IMR-90 (cell line): ENCODE data around the gene OSGIN1. TPM values are rescaled to one million over a fixed set of nuclear protein-coding genes. Genes with fewer than 3 reads are reported as not detected.

Experiments
- ATAC-seq: fragments of 200-7000 bp; cut with Tn5 transposase; 2 replicates; pipeline ENCODE4 v1.9.1; 2020; ENCODE audit warnings: low read depth, mild to moderate bottlenecking, moderate library complexity
- BruUV-seq: library from RNA; stranded (reverse); fragments of 400-500 nt; replicated peaks from 2 replicates; lab custom pipeline; 2021; lab: Mats Ljungman, UMichigan
- CTCF ChIA-PET: fragments of 300-600 bp; formaldehyde crosslinking; extraction: SDS; loops from one replicate; lab custom pipeline; 2021; ENCODE audit warnings: antibody characterized with exemption; lab: Yijun Ruan, JAX
- POLR2A ChIA-PET: fragments of 300-600 bp; sonication (Branson Sonifier 250); formaldehyde crosslinking; loops from one replicate; lab custom pipeline; 2022; ENCODE audit warnings: antibody characterized with exemption; ENCODE audit not compliant: unreplicated experiment; lab: Charles Lee
- DNase-seq: peaks from one replicate; pipeline ENCODE4 v3.0.0; 2013
- H2AFZ ChIP-seq: replicated peaks from 2 replicates; pipeline ENCODE3; 2013; ENCODE audit warnings: low read length, mild to moderate bottlenecking; ENCODE audit not compliant: poor library complexity
- H2AK5ac ChIP-seq: 2 replicates; pipeline ENCODE4 v1.6.1; 2013; ENCODE audit warnings: low read depth, low read length, inconsistent platforms
- H2AK9ac ChIP-seq: replicated peaks from 2 replicates; pipeline ENCODE3; 2013; ENCODE audit warnings: mild to moderate bottlenecking, low read depth, low read length, moderate library complexity; ENCODE audit not compliant: poor library complexity
- H2BK120ac ChIP-seq: 2 replicates; pipeline ENCODE4 v1.6.1; 2013; ENCODE audit warnings: low read depth, low read length, inconsistent platforms
- H2BK15ac ChIP-seq: 3 replicates; pipeline ENCODE4 v1.6.1; 2013; ENCODE audit warnings: low read depth, low read length, inconsistent platforms
- H2BK20ac ChIP-seq: 2 replicates; pipeline ENCODE4 v1.6.1; 2013; ENCODE audit warnings: low read depth, mild to moderate bottlenecking, inconsistent platforms, low read length, moderate library complexity
- H2BK5ac ChIP-seq: 2 replicates; pipeline ENCODE4 v1.6.1; 2013; ENCODE audit warnings: mild to moderate bottlenecking, low read depth, low read length, inconsistent platforms; ENCODE audit not compliant: poor library complexity, severe bottlenecking
- H3K14ac ChIP-seq: replicated peaks from 2 replicates; pipeline ENCODE4 v1.6.1; 2013; ENCODE audit warnings: low read depth, low read length, inconsistent platforms
- H3K18ac ChIP-seq: 2 replicates; pipeline ENCODE4 v1.6.1; 2013; ENCODE audit warnings: low read depth, low read length, control low read depth
- H3K23ac ChIP-seq: 2 replicates; pipeline ENCODE4 v1.6.1; 2013; ENCODE audit warnings: low read depth, low read length, inconsistent platforms
- H3K27ac ChIP-seq: 2 replicates; pipeline ENCODE4 v1.5.1; 2013; ENCODE audit warnings: mild to moderate bottlenecking, control low read depth, low read length; ENCODE audit not compliant: insufficient read depth
- H3K27me3 ChIP-seq: 2 replicates; pipeline ENCODE4 v1.6.1; 2013; ENCODE audit warnings: low read length; ENCODE audit not compliant: control insufficient read depth, insufficient read depth
- H3K36me3 ChIP-seq: 2 replicates; pipeline ENCODE4 v1.6.1; 2013; ENCODE audit warnings: low read length, mixed read lengths; ENCODE audit not compliant: control insufficient read depth, insufficient read depth
- H3K4ac ChIP-seq: 2 replicates; pipeline ENCODE4 v1.6.1; 2013; ENCODE audit warnings: low read depth, low read length, inconsistent platforms
- H3K4me1 ChIP-seq: 2 replicates; pipeline ENCODE4 v1.6.1; 2013; ENCODE audit warnings: low read length, mixed read lengths; ENCODE audit not compliant: control insufficient read depth, insufficient read depth
- H3K4me2 ChIP-seq: 2 replicates; pipeline ENCODE4 v1.6.1; 2013; ENCODE audit warnings: low read depth, mild to moderate bottlenecking, control low read depth, low read length, moderate library complexity
- H3K4me3 ChIP-seq: 2 replicates; pipeline ENCODE4 v1.5.1; 2013; ENCODE audit warnings: low read depth, mild to moderate bottlenecking, control low read depth, low read length, moderate library complexity; ENCODE audit not compliant: insufficient read depth
- H3K56ac ChIP-seq: 2 replicates; pipeline ENCODE4 v1.6.1; 2013; ENCODE audit warnings: low read length, inconsistent platforms; ENCODE audit not compliant: insufficient read depth; ENCODE audit errors: extremely low read depth
- H3K79me1 ChIP-seq, 2 experiments: 2 replicates each; pipeline ENCODE4 v1.6.1; 2013; ENCODE audit warnings: low read length in 2 of 2, inconsistent platforms in 1 of 2, low read depth in 1 of 2
- H3K9ac ChIP-seq: 2 replicates; pipeline ENCODE4 v1.6.1; 2013; ENCODE audit warnings: low read depth, low read length, control low read depth
- H3K9me1 ChIP-seq: 2 replicates; pipeline ENCODE4 v1.6.1; 2013; ENCODE audit warnings: low read length, inconsistent platforms; ENCODE audit not compliant: insufficient read depth
- H3K9me3 ChIP-seq: 2 replicates; pipeline ENCODE4 v1.6.1; 2013; ENCODE audit warnings: low read length; ENCODE audit not compliant: control insufficient read depth, insufficient read depth
- H4K20me1 ChIP-seq: 2 replicates; pipeline ENCODE4 v1.6.1; 2013; ENCODE audit warnings: low read length, inconsistent platforms; ENCODE audit not compliant: insufficient read depth
- H4K5ac ChIP-seq: 2 replicates; pipeline ENCODE4 v1.6.1; 2013; ENCODE audit warnings: mild to moderate bottlenecking, low read depth, low read length, control low read depth
- H4K8ac ChIP-seq, 2 experiments: 2 replicates each; pipeline ENCODE4 v1.6.1; 2013; ENCODE audit warnings: low read depth in 2 of 2, low read length in 2 of 2, control low read depth in 1 of 2, inconsistent platforms in 1 of 2
- H4K91ac ChIP-seq: 2 replicates; pipeline ENCODE4 v1.6.1; 2013; ENCODE audit warnings: low read depth, low read length, inconsistent platforms; ENCODE audit not compliant: insufficient read depth
- BHLHE40 ChIP-seq: fragments of 150-350 bp; IDR thresholded peaks from 2 replicates; pipeline ENCODE4 v1.6.1; 2016; ENCODE audit warnings: mild to moderate bottlenecking, low read depth, low read length
- CEBPB ChIP-seq: IDR thresholded peaks from 2 replicates; pipeline ENCODE4 v1.6.1; 2012; ENCODE audit warnings: low read depth, low read length, improper control_type of control experiment
- CHD1 ChIP-seq: IDR thresholded peaks from 2 replicates; pipeline ENCODE4 v1.6.1; 2012; ENCODE audit warnings: low read depth, low read length, improper control_type of control experiment
- FOS ChIP-seq: fragments of 150-350 bp; IDR thresholded peaks from 2 replicates; pipeline ENCODE4 v1.6.1; 2016; ENCODE audit warnings: low read depth, low read length
- MAFK ChIP-seq: IDR thresholded peaks from 2 replicates; pipeline ENCODE4 v1.6.1; 2012; ENCODE audit warnings: low read depth, low read length, improper control_type of control experiment
- MAZ ChIP-seq: IDR thresholded peaks from 2 replicates; pipeline ENCODE4 v1.6.1; 2012; ENCODE audit warnings: low read depth, mild to moderate bottlenecking, low read length, improper control_type of control experiment, moderate library complexity, borderline replicate concordance
- MXI1 ChIP-seq: IDR thresholded peaks from 2 replicates; pipeline ENCODE4 v1.6.1; 2012; ENCODE audit warnings: low read depth, mild to moderate bottlenecking, low read length, moderate library complexity, borderline replicate concordance
- NFE2L2 ChIP-seq: fragments of 150-350 bp; IDR thresholded peaks from 2 replicates; pipeline ENCODE4 v1.6.1; 2016; ENCODE audit warnings: low read depth, mild to moderate bottlenecking, low read length
- POLR2A ChIP-seq: IDR thresholded peaks from 2 replicates; pipeline ENCODE4 v1.6.1; 2012; ENCODE audit warnings: mild to moderate bottlenecking, low read depth, low read length
- RAD21 ChIP-seq: IDR thresholded peaks from 2 replicates; pipeline ENCODE4 v1.6.1; 2012; ENCODE audit warnings: low read length, improper control_type of control experiment
- RCOR1 ChIP-seq: IDR thresholded peaks from 2 replicates; pipeline ENCODE4 v1.6.1; 2012; ENCODE audit warnings: mild to moderate bottlenecking, low read length, improper control_type of control experiment; ENCODE audit not compliant: insufficient replicate concordance
- RFX5 ChIP-seq: IDR thresholded peaks from 2 replicates; pipeline ENCODE4 v1.8.0; 2012; ENCODE audit warnings: low read depth, mild to moderate bottlenecking, low read length, moderate library complexity
- SMC3 ChIP-seq: fragments of 150-350 bp; IDR thresholded peaks from 2 replicates; pipeline ENCODE4 v1.6.1; 2016; ENCODE audit warnings: low read depth, mild to moderate bottlenecking, antibody characterized with exemption, low read length, moderate library complexity
- WGBS, 2 experiments: methylation state at CpG; one replicate each; pipeline versions ENCODE4 v1.1.5 to v1.1.7; 2013; ENCODE audit warnings: missing lambda C conversion rate in 2 of 2; ENCODE audit not compliant: insufficient read length in 1 of 2; ENCODE audit errors: extremely low coverage in 2 of 2; 5-methylcytosine and 5-hydroxymethylcytosine counted together
- dilution Hi-C: fragments of 300-500 bp; cut with HindIII; formaldehyde crosslinking; loops from one replicate; pipeline ENCODE4 v1.14.3; 2018; ENCODE audit warnings: low sequenced_read_pairs; ENCODE audit not compliant: unreplicated experiment
- in situ Hi-C: fragments of 300-500 bp; cut with MboI; formaldehyde crosslinking; loops from 3 replicates; pipeline ENCODE4 v1.14.3; 2019; ENCODE audit warnings: low sequenced_read_pairs, inconsistent platforms, mixed read lengths
- intact Hi-C: fragments of 100-400 bp; cut with micrococcal nuclease; formaldehyde crosslinking; loops from 2 replicates; pipeline ENCODE4 v1.10.0; 2022
- polyA plus RNA-seq, 3 experiments: library from polyadenylated mRNA; depleted of rRNA; stranded (reverse); fragments of >200 nt; gene quantifications; 2 replicates each; pipeline ENCODE4 v1.2.3, GENCODE V29; 2012; ENCODE audit warnings: low replicate concordance in 1 of 3
- total RNA-seq: library from RNA; depleted of rRNA; stranded (reverse); fragments of >200 nt; gene quantifications from 2 replicates; pipeline ENCODE4 v1.2.3, GENCODE V29; 2012
- TF ChIP-seq, protein P1 (sequence below): fragments of 150-350 bp; IDR thresholded peaks from 2 replicates; pipeline ENCODE4 v1.6.1; 2016; ENCODE audit warnings: low read depth, mild to moderate bottlenecking, low read length, moderate library complexity, borderline replicate concordance
- TF ChIP-seq, protein P2 (sequence below): fragments of 150-350 bp; IDR thresholded peaks from 2 replicates; pipeline ENCODE4 v1.6.1; 2017; ENCODE audit warnings: mild to moderate bottlenecking, antibody characterized with exemption, low read length, low read depth
- TF ChIP-seq, protein P3 (sequence below): conservative IDR thresholded peaks from 2 replicates; pipeline ENCODE4 v1.5.1; 2012; ENCODE audit warnings: mild to moderate bottlenecking, low read depth, low read length, improper control_type of control experiment

Gene OSGIN1
- total and polyA plus RNA-seq, 2 of the 4 experiments (the other 2 are of a cell fraction) = 0.90 to 6.4 TPM

DNA sequence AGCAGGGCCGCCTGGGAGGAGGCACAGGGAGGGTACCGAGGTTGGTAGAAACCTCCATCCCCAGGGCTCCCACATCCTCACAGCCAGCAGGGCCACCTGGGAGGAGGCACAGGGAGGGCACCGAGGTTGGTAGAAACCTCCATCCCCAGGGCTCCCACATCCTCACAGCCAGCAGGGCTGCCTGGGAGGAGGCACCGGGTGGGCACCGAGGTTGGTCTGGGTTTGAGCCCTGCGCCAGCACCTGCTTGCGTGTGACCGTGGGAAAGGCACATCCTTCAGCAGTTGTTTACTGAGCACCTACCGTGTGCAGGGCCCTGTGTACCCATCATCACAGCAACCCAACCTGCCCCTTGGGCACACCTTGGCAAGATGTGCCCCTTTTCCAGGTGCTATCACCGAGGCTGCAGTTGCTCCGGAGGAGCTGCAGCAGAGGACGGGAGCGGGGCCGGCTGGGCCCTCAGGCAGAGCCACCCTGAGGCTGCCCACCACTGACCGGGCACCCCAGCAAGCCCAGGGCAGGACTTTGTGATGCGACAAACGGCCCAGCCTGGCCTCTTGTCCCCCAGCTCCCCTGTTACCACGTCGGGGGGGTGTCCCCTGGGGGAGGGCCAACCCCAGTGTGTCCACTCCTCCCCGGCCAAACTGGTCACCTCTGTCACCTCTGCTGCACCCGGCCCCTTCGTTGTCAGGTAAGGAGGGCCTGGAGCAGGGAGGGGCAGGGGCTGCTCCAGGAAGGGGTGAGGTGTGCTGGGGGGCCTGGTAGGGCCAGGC lies 22.1 kb upstream of the OSGIN1 start:
- no peaks in the 10 kb centered on the region for H3K9me1 ChIP-seq
- H3K27ac ChIP-seq = no peak overlapping the region
- H2AK9ac ChIP-seq = no peak overlapping the region
- ChIA-PET POLR2A (no interaction called here), CTCF (no interaction called here)
- H3K14ac ChIP-seq = no peak overlapping the region
- H4K8ac ChIP-seq = no peak overlapping the region
- no peak overlapping the region for H2BK120ac ChIP-seq
- no peak overlapping the region for H2AK5ac ChIP-seq
- no peaks in the 10 kb centered on the region; the same call in 1 of the 2 replicates for H3K27me3 ChIP-seq
- H4K5ac ChIP-seq = no peak overlapping the region
- H4K91ac ChIP-seq = no peak overlapping the region
- in situ Hi-C loops = no loop called here
- peaks cover 11% of the 10 kb centered on the region for H3K4me1 ChIP-seq
- 98% methylated on average over 10 of the region's 22 CpGs; no CpG with 5 or more reads in 1 of the 2 experiments for WGBS, 2 experiments
- no peak overlapping the region for H2AFZ ChIP-seq
- BruUV-seq = no TSS peak
- no peaks in the 10 kb centered on the region for H3K79me1 ChIP-seq
- no peak overlapping the region for H3K4me2 ChIP-seq
- no peak overlapping the region for H3K23ac ChIP-seq
- no peaks in the 10 kb centered on the region for H4K20me1 ChIP-seq
- no peak overlapping the region for H3K18ac ChIP-seq
- dilution Hi-C loops = no loop called here
- no peak overlapping the region for H2BK15ac ChIP-seq
- no peak overlapping the region for H3K9ac ChIP-seq
- DNase-seq (no peak), ATAC-seq (no peak)
- no peak overlapping the region for H3K4ac ChIP-seq
- TF ChIP-seq CEBPB = no peak
- TF ChIP-seq, protein P1, sequence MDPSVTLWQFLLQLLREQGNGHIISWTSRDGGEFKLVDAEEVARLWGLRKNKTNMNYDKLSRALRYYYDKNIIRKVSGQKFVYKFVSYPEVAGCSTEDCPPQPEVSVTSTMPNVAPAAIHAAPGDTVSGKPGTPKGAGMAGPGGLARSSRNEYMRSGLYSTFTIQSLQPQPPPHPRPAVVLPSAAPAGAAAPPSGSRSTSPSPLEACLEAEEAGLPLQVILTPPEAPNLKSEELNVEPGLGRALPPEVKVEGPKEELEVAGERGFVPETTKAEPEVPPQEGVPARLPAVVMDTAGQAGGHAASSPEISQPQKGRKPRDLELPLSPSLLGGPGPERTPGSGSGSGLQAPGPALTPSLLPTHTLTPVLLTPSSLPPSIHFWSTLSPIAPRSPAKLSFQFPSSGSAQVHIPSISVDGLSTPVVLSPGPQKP = no peak
- TF ChIP-seq POLR2A = no peak
- no peak for TF ChIP-seq RCOR1
- TF ChIP-seq BHLHE40 = no peak
- TF ChIP-seq SMC3 = no peak
- TF ChIP-seq RFX5 = no peak
- TF ChIP-seq, protein P2, sequence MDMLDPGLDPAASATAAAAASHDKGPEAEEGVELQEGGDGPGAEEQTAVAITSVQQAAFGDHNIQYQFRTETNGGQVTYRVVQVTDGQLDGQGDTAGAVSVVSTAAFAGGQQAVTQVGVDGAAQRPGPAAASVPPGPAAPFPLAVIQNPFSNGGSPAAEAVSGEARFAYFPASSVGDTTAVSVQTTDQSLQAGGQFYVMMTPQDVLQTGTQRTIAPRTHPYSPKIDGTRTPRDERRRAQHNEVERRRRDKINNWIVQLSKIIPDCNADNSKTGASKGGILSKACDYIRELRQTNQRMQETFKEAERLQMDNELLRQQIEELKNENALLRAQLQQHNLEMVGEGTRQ = no peak
- TF ChIP-seq MXI1 = no peak
- TF ChIP-seq MAFK = no peak
- TF ChIP-seq FOS = no peak
- no peak for TF ChIP-seq CHD1
- TF ChIP-seq MAZ = no peak
- TF ChIP-seq RAD21 = no peak
- TF ChIP-seq NFE2L2 = no peak
- TF ChIP-seq, protein P3, sequence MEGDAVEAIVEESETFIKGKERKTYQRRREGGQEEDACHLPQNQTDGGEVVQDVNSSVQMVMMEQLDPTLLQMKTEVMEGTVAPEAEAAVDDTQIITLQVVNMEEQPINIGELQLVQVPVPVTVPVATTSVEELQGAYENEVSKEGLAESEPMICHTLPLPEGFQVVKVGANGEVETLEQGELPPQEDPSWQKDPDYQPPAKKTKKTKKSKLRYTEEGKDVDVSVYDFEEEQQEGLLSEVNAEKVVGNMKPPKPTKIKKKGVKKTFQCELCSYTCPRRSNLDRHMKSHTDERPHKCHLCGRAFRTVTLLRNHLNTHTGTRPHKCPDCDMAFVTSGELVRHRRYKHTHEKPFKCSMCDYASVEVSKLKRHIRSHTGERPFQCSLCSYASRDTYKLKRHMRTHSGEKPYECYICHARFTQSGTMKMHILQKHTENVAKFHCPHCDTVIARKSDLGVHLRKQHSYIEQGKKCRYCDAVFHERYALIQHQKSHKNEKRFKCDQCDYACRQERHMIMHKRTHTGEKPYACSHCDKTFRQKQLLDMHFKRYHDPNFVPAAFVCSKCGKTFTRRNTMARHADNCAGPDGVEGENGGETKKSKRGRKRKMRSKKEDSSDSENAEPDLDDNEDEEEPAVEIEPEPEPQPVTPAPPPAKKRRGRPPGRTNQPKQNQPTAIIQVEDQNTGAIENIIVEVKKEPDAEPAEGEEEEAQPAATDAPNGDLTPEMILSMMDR = no peak
- H2BK5ac ChIP-seq = no peak overlapping the region
- no peak overlapping the region for H3K4me3 ChIP-seq
- no peak overlapping the region for H2BK20ac ChIP-seq
- H3K9me3 ChIP-seq = no peaks in the 10 kb centered on the region
- H3K56ac ChIP-seq = no peak overlapping the region
- intact Hi-C loops = no loop called here
- no peaks in the 10 kb centered on the region for H3K36me3 ChIP-seq
